PC-3 (cell line): ENCODE data around the gene STAC2. TPM values are rescaled to one million over a fixed set of nuclear protein-coding genes. Genes with fewer than 3 reads are reported as not detected.
"Not testable (repeated sequence)": the region's sequence is repeated elsewhere in the genome, so short reads cannot be mapped to it uniquely, and the experiment has no call there.

Source experiments
- ATAC-seq: fragments of 200-7000 bp; cut with Tn5 transposase; 2 replicates; pipeline ENCODE4 v1.9.1; 2020; ENCODE audit warnings: mild to moderate bottlenecking, moderate library complexity
- BruUV-seq: library from RNA; stranded (reverse); fragments of 400-500 nt; replicated peaks from 2 replicates; lab custom pipeline; 2021; lab: Mats Ljungman, UMichigan
- CTCF ChIA-PET: fragments of 300-600 bp; sonication (Branson Sonifier 250); formaldehyde crosslinking; loops from one replicate; lab custom pipeline; 2022; ENCODE audit warnings: antibody characterized with exemption; lab: Charles Lee
- POLR2A ChIA-PET: fragments of 300-600 bp; sonication (Branson Sonifier 250); formaldehyde crosslinking; loops from one replicate; lab custom pipeline; 2022; ENCODE audit warnings: antibody characterized with exemption; ENCODE audit not compliant: unreplicated experiment; lab: Charles Lee
- DNase-seq: peaks from one replicate; pipeline ENCODE4 v3.0.0-alpha.2; 2015
- H2AFZ ChIP-seq: fragments of 300-600 bp; sonication (generic); 2 replicates; pipeline ENCODE4 v1.6.0; 2016; ENCODE audit warnings: antibody characterized with exemption, low read length
- H3F3A ChIP-seq: fragments of 300-600 bp; sonication (generic); one replicate; pipeline ENCODE4 v1.6.0; 2017; ENCODE audit warnings: antibody characterized with exemption, low read length, control low read depth, mild to moderate bottlenecking; ENCODE audit not compliant: unreplicated experiment
- H3K27ac ChIP-seq: fragments of 300-600 bp; sonication (generic); 2 replicates; pipeline ENCODE4 v1.5.1; 2016; ENCODE audit warnings: mild to moderate bottlenecking, low read length
- H3K27me3 ChIP-seq: fragments of 300-600 bp; sonication (generic); 2 replicates; pipeline ENCODE4 v1.6.1; 2016; ENCODE audit warnings: low read length, mixed read lengths
- H3K36me3 ChIP-seq: fragments of 300-600 bp; sonication (generic); 2 replicates; pipeline ENCODE4 v1.6.1; 2016; ENCODE audit warnings: low read depth, mixed run types, low read length, mixed read lengths
- H3K4me1 ChIP-seq: fragments of 300-600 bp; sonication (generic); 2 replicates; pipeline ENCODE4 v1.5.1; 2016; ENCODE audit warnings: low read length; ENCODE audit not compliant: insufficient read depth
- H3K4me2 ChIP-seq: fragments of 300-600 bp; sonication (generic); 2 replicates; pipeline ENCODE4 v1.6.0; 2016; ENCODE audit warnings: low read length
- H3K4me3 ChIP-seq: fragments of 300-600 bp; sonication (generic); 2 replicates; pipeline ENCODE4 v1.5.1; 2016; ENCODE audit warnings: mild to moderate bottlenecking, low read length, mixed read lengths
- H3K79me2 ChIP-seq: fragments of 300-600 bp; sonication (generic); 2 replicates; pipeline ENCODE4 v1.6.1; 2017; ENCODE audit warnings: low read length, mixed read lengths
- H3K9ac ChIP-seq: fragments of 300-600 bp; sonication (generic); 2 replicates; pipeline ENCODE4 v1.6.0; 2016; ENCODE audit warnings: mild to moderate bottlenecking, low read length
- H3K9me2 ChIP-seq: fragments of 300-600 bp; sonication (generic); replicated peaks from 2 replicates; pipeline ENCODE4 v1.6.1; 2016; ENCODE audit warnings: mixed run types, low read length, mixed read lengths
- H3K9me3 ChIP-seq: fragments of 300-600 bp; sonication (generic); 2 replicates; pipeline ENCODE4 v1.6.1; 2016; ENCODE audit warnings: low read length, mixed read lengths
- H4K20me1 ChIP-seq: fragments of 300-600 bp; sonication (generic); 2 replicates; pipeline ENCODE4 v1.6.1; 2016; ENCODE audit warnings: low read length, mixed read lengths
- CTCF ChIP-seq: fragments of 300-600 bp; sonication (generic); conservative IDR thresholded peaks from 2 replicates; pipeline ENCODE4 v1.5.1; 2017; ENCODE audit warnings: antibody characterized with exemption, low read depth, mild to moderate bottlenecking, low read length
- EZH2 ChIP-seq: fragments of 300-600 bp; sonication (generic); IDR thresholded peaks from one replicate; pipeline ENCODE4 v1.6.1; 2017; ENCODE audit warnings: antibody characterized with exemption, mild to moderate bottlenecking, low read length; ENCODE audit not compliant: unreplicated experiment
- EZH2phosphoT487 ChIP-seq: fragments of 300-600 bp; sonication (generic); IDR thresholded peaks from 2 replicates; pipeline ENCODE4 v1.6.1; 2018; ENCODE audit warnings: mild to moderate bottlenecking, antibody characterized with exemption, low read length, borderline replicate concordance
- intact Hi-C: fragments of 100-400 bp; cut with micrococcal nuclease; formaldehyde crosslinking; loops from 2 replicates; pipeline ENCODE4 v1.9.0; 2023
- total RNA-seq: library from RNA; depleted of rRNA; stranded (reverse); fragments of >200 nt; gene quantifications from 2 replicates; pipeline ENCODE4 v1.2.3, GENCODE V29; 2014

STAC2 gene
- total RNA-seq, 1 experiment from 2014 or later = not detected

DNA sequence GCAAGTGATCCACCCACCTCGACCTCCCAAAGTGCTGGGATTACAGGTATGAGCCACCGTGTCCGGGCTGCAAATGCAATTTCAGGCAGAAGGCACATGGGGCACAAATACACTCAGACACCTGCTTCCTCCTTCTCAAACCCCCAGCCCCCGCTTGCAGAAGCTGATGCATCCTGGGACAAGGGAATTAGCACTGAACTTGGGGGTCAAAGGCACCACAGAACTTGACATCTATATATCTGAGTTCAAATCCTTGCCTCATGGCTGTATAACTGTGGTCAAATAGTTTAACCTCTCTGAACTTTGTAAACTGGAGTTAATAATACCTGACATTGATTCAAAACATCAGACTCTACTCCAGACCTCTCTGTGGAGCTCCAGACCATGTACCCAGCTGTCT, 55.6 kb downstream of the STAC2 start:
- Histone ChIP-seq H3F3A (no peaks in the 10 kb centered on the region), H3K27me3 (no peaks in the 10 kb centered on the region), H2AFZ (no peak overlapping the region), H3K4me1 (no peaks in the 10 kb centered on the region), H3K9me3 (no peaks in the 10 kb centered on the region), H3K79me2 (no peaks in the 10 kb centered on the region), H4K20me1 (no peaks in the 10 kb centered on the region), H3K9me2 (no peaks in the 10 kb centered on the region), H3K4me3 (no peak overlapping the region), H3K27ac (no peak overlapping the region), H3K4me2 (no peak overlapping the region), H3K36me3 (no peaks in the 10 kb centered on the region), H3K9ac (no peak overlapping the region)
- no peak for DNase-seq
- intact Hi-C loops = no loop called here
- no peak for ATAC-seq
- no TSS peak for BruUV-seq
- POLR2A ChIA-PET = no interaction called here
- CTCF ChIA-PET = no interaction called here
- TF ChIP-seq CTCF = no peak
- TF ChIP-seq EZH2 = no peak
- TF ChIP-seq EZH2phosphoT487 = no peak

- no peak overlapping the region for H3K9ac ChIP-seq
- ATAC-seq = no peak
- no peaks in the 10 kb centered on the region for H3K27me3 ChIP-seq
- no peaks in the 10 kb centered on the region for H3K79me2 ChIP-seq
- H3K27ac ChIP-seq = no peak overlapping the region
- no peak for DNase-seq
- H4K20me1 ChIP-seq = no peaks in the 10 kb centered on the region
- H3K4me1 ChIP-seq = no peaks in the 10 kb centered on the region
- ChIA-PET POLR2A (no interaction called here), CTCF (no interaction called here)
- BruUV-seq = no TSS peak
- no peak overlapping the region for H3K4me3 ChIP-seq
- H3K9me2 ChIP-seq = no peaks in the 10 kb centered on the region
- no peaks in the 10 kb centered on the region for H3K36me3 ChIP-seq
- intact Hi-C loops = no loop called here
- H3K4me2 ChIP-seq = no peak overlapping the region
- H2AFZ ChIP-seq = no peak overlapping the region
- H3K9me3 ChIP-seq = no peaks in the 10 kb centered on the region
- TF ChIP-seq CTCF (no peak), EZH2phosphoT487 (no peak), EZH2 (no peak)
- no peaks in the 10 kb centered on the region for H3F3A ChIP-seq
Observed at GRCh38 chr17:39169518-39169917, 56.2 kb downstream of the STAC2 start.

GRCh38 chr17:39169101-39169500, 56.6 kb downstream of the STAC2 start:
- Histone ChIP-seq H3K27me3 (no peaks in the 10 kb centered on the region), H3K27ac (no peak overlapping the region), H3K9me3 (no peaks in the 10 kb centered on the region), H3F3A (no peaks in the 10 kb centered on the region), H3K4me1 (no peaks in the 10 kb centered on the region), H3K79me2 (no peaks in the 10 kb centered on the region), H3K36me3 (no peaks in the 10 kb centered on the region), H3K9ac (no peak overlapping the region), H3K4me2 (no peak overlapping the region), H3K9me2 (no peaks in the 10 kb centered on the region), H2AFZ (no peak overlapping the region), H3K4me3 (no peak overlapping the region), H4K20me1 (no peaks in the 10 kb centered on the region)
- intact Hi-C loops = no loop called here
- ChIA-PET CTCF (no interaction called here), POLR2A (no interaction called here)
- no TSS peak for BruUV-seq
- ATAC-seq (no peak), DNase-seq (no peak)
- TF ChIP-seq EZH2 (no peak), EZH2phosphoT487 (no peak), CTCF (no peak)

DNA sequence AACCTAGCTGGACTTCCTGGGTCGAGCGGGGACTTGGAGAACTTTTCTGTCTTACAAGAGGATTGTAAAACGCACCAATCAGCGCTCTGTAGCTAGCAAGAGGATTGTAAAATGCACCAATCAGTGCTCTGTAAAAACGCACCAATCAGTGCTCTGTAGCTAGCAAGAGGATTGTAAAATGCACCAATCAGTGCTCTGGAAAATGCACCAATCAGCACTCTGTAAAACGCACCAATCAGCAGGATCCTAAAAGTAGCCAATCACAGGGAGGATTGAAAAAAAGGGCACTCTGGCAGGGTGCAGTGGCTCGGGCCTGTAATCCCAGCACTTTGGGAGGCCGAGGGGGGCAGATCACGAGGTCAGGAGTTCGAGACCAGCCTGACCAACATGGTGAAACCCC, 57.2 kb downstream of the STAC2 start:
- DNase-seq, H3K9me2 ChIP-seq, intact Hi-C loops, H2AFZ ChIP-seq, H3K4me3 ChIP-seq, H3K9me3 ChIP-seq, POLR2A ChIA-PET, H4K20me1 ChIP-seq, H3K27ac ChIP-seq, CTCF ChIA-PET, H3K79me2 ChIP-seq, H3K9ac ChIP-seq, H3F3A ChIP-seq, ATAC-seq, H3K4me1 ChIP-seq, H3K36me3 ChIP-seq, H3K27me3 ChIP-seq, H3K4me2 ChIP-seq, BruUV-seq: not testable (repeated sequence)
